GM19193 (cell line): ENCODE data around the gene PCBP3.

ENCODE experiments used
- POLR2A ChIP-seq: IDR thresholded peaks from 4 replicates; pipeline ENCODE4 v1.6.1; 2011; ENCODE audit not compliant: insufficient read depth, insufficient read length; ENCODE audit errors: extremely low read depth

The PCBP3 gene

GRCh38 chr21:45642122-45642813, 1.3 kb upstream of the PCBP3 start:
- no peak for TF ChIP-seq POLR2A

DNA sequence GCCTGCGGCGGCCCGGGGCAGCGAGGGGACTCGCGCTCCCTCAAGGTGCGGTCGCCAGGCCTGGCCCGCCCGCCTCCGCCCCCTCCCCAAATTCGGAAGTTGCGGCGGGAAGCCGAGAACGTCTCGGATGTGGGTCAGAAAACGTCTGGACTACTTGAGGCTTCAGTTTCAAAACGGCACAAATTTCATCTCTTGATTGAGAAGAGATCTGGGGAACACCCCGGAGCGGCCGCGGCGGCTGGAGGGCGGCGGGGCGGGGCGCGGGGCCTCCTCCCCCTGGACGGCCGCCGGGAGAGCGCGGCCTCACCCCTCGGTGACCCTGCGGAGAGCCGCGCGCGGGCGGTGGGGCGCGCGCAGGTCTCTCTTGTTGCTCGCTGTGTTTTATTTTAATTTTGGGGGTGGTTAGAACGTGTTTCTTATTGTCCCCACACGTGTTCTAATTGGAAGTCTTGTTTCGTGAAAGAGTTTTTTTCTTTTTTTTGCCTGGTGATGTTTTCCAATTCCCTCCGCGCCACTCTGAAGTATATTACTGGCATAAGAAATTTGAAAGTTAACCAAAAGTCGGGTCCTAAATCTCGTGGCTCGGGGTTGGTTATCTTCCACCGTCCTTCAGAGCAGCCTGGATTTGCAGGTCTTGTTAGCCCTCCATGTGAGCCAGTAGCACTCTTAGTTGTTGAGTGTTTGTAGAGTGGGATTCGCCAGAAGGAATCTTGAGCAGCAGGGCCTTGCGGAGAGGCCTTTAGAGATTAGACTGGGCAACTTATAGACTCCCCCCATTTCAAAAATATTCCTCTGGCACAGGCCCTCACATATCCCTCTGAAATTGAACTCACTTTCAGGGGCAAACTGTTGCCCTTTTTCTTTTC, 749 bp downstream of the PCBP3 start:
- no peak for TF ChIP-seq POLR2A

DNA sequence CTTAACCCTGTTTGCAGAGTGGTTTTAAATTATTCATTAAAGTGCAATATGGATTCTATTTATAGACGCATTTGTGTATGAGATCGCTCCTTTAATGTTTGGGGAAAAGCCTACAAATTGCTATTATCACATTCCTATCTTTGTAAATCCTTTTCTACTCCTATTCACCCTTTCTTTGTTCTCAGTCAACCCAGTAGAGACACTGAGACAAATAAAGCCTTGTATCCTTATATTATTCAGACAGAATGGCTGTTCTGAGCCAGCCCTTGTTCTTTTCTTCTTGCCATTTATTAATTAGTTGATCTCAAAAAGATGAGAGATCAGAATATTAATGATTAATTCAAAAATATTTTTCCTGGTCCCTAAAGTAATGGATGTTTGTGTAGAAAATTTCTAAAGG, 8.4 kb downstream of the PCBP3 start:
- no peak for TF ChIP-seq POLR2A

DNA sequence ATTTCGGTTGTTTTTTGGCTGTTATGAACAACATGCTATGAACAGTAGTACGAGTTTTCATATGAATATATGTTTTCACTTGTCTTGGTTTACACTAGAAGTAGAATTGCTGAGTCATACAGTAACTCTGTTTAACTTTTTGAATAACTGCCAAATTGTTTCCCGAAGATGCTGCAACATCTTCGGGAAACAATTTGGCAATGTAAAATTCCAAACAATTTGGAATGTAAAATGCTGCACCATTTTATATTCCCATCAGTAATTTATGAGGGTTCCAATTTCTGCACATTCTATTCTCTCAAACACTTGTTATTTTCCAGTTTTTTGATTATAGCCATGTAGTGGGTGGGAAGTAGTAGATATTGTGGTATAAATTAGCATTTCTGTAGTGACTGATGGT, 11.6 kb downstream of the PCBP3 start:
- TF ChIP-seq POLR2A: no peak

DNA sequence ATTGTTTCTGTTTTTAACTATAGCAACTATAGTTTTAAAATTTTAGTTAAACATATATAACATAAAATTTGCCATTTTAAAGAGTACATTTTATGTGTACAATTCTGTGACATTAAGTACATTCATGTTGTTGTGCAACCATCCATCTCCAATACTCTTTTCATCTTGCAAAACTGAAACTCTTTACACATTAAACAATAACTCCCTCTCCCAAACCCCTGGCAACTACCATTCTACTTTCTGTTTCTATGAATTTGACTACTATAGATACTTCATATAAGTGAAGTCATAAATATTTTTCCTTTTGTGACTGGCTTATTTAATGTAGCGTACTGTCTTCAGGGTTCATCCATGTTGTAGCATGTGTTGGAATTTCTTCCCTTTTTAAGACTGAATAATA, 25.9 kb downstream of the PCBP3 start:
- TF ChIP-seq POLR2A: no peak

GRCh38 chr21:45670731-45671130, 27.2 kb downstream of the PCBP3 start:
- no peak for TF ChIP-seq POLR2A

- TF ChIP-seq POLR2A: no peak
Measured at GRCh38 chr21:45680215-45680614, 36.7 kb downstream of the PCBP3 start.

DNA sequence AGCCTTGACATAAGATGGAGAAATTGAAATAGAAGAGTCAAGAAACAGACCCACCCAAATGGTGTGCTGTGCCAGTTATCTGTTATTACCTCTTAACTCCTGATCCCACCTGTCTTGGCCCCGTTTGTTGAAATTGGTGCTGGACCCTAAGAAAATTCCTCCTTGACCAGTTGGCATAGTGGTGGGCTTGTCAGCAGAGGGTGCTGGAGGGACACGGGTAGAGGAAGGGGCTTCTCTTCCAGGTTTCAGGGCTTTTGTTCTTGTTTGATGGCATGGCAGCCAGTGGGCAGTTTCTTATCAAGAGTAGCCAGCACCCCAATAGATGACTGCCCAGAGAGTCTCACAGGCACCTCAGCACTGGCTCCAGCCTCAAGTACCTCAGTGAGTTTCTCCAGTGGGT, 51.6 kb downstream of the PCBP3 start:
- TF ChIP-seq POLR2A: no peak

GRCh38 chr21:45698493-45699184, 55.1 kb downstream of the PCBP3 start:
- no peak for TF ChIP-seq POLR2A

DNA sequence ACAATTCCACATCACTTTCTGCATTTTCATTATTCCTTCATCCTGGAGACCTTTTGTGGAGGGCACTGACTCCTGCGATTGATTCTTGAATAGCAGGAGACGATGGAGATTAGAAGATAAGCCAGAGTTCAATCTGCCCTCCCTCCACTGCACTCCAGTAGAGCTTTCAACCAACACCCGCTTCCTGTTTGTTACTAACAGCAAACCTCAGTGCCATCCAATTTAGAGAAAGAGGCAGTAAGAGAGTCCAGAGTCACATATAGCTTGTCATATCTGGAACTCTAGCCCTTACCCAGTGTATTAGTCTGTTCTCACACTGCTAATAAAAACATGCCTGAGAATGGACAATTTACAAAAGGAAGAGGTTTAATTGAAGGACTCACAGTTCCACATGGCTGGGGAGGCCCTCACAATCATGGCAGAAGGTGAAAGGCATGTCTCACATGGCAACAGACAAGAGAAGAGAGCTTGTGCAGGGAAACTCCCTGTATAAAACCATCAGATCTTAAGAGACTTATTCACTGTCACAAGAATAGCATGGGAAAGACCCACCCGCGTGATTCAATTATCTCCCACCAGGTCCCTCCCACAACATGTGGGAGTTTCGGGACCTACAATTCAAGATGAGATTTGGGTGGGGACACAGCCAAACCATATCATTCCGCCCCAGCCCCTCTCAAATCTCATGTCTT, 55.9 kb downstream of the PCBP3 start:
- no peak for TF ChIP-seq POLR2A

DNA sequence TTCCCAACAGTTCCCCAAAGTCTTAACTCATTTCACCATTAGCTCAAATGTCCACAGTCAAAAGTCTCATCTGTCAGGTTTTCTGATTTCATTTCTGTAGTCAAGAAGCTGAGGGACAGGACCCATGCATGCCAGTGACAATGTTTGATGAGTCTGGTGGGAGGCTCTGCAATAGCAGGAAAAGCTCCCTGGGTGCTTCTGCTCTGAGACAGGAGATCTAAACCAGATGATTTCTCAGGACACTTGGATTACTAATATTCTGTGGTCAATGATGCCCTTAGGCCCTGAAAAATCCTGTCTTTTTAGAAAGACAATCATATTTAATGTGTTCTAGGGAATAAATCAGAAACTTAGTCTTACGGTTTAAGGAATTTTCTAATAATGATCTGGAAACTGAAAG, 56.4 kb downstream of the PCBP3 start:
- no peak for TF ChIP-seq POLR2A

GRCh38 chr21:45700461-45700860, 56.9 kb downstream of the PCBP3 start:
- TF ChIP-seq POLR2A: no peak

GRCh38 chr21:45704311-45705108, 61.0 kb downstream of the PCBP3 start:
- TF ChIP-seq POLR2A: no peak

GRCh38 chr21:45706299-45706698, 62.8 kb downstream of the PCBP3 start:
- TF ChIP-seq POLR2A: no peak
